NCI-H446 (cell line): ENCODE data around the gene MALRD1.

Experiments used
- DNase-seq, 2 experiments: peaks; one replicate each; lab custom pipeline; 2025; lab: John Stamatoyannopoulos, UW

The MALRD1 gene

GRCh38 chr10:19782430-19783089 lies 734.0 kb downstream of the MALRD1 start:
- no peak for DNase-seq

- DNase-seq, result no peak
Observed at GRCh38 chr10:19783721-19784120, 735.1 kb downstream of the MALRD1 start.
